ENCODE results near the gene CTBP2. TPM values are rescaled to one million over a fixed set of nuclear protein-coding genes. Genes with fewer than 3 reads are reported as not detected.

CTBP2 gene
- total and polyA plus RNA-seq, 4 donors, result 3.4 to 59.2 (median 5.5) TPM

DNA sequence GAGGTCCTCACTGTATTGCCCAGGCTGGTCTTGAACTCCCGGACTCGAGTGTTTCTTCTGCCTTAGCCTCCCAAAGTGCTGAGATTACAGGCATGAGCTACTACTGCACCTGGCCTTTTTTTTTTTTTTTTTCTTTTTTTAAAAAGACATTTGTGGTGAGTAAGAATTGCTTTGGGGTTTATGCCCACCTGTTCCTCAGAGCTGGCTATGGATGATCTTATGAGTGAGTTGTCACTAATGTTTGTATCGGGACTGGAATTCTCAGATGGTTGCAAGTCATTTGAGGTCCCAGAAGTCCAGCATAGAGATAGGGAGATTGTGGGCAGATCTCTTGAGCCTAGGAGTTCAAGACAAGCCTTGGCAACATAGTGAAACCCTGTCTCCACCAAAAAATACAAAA is 183.2 kb downstream of the CTBP2 start:
- peaks cover 0 to 3% (median 1%) of the 10 kb centered on the region in 4 donors for H3K4me1 ChIP-seq (ENCODE audit: control insufficient read depth in 4 of 4, insufficient read depth in 4 of 4, low read length in 3 of 4)
- H3K4me3 ChIP-seq (ENCODE audit: low read depth in 1 of 3, low read length in 3 of 3), result no peak overlapping the region
- no peaks in the 10 kb centered on the region for H3K27me3 ChIP-seq (ENCODE audit: control insufficient read depth in 4 of 4, insufficient read depth in 4 of 4, low read length in 3 of 4)
- peaks cover 5 to 25% (median 15%) of the 10 kb centered on the region in 4 donors for H3K36me3 ChIP-seq (ENCODE audit: control insufficient read depth in 4 of 4, insufficient read depth in 3 of 4, low read depth in 1 of 4, low read length in 3 of 4)
- no peak overlapping the region for H3K27ac ChIP-seq (ENCODE audit: low read depth in 1 of 2, low read length in 2 of 2)
- DNase-seq (ENCODE audit: low spot score), result no peak
- WGBS, result 94% methylated on average over 3 of the region's 3 CpGs
- H3K9me3 ChIP-seq (ENCODE audit: control insufficient read depth in 4 of 4, low read length in 3 of 4), result no peaks in the 10 kb centered on the region
- no peak overlapping the region for H3K9ac ChIP-seq (ENCODE audit: low read depth in 1 of 2, low read length in 2 of 2)
- TF ChIP-seq, protein P1, sequence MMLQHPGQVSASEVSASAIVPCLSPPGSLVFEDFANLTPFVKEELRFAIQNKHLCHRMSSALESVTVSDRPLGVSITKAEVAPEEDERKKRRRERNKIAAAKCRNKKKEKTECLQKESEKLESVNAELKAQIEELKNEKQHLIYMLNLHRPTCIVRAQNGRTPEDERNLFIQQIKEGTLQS (IDR thresholded peaks at IDR 0.05), result no peak
- TF ChIP-seq HNF4G (IDR thresholded peaks at IDR 0.05), result no peak
- no peak for TF ChIP-seq JUND (IDR thresholded peaks at IDR 0.05)
- no peak for TF ChIP-seq FOXA2 (IDR thresholded peaks at IDR 0.05)
- TF ChIP-seq SP1 (IDR thresholded peaks at IDR 0.05), result no peak
- no peak for TF ChIP-seq RAD21 (IDR thresholded peaks at IDR 0.05)
- TF ChIP-seq, protein P2, sequence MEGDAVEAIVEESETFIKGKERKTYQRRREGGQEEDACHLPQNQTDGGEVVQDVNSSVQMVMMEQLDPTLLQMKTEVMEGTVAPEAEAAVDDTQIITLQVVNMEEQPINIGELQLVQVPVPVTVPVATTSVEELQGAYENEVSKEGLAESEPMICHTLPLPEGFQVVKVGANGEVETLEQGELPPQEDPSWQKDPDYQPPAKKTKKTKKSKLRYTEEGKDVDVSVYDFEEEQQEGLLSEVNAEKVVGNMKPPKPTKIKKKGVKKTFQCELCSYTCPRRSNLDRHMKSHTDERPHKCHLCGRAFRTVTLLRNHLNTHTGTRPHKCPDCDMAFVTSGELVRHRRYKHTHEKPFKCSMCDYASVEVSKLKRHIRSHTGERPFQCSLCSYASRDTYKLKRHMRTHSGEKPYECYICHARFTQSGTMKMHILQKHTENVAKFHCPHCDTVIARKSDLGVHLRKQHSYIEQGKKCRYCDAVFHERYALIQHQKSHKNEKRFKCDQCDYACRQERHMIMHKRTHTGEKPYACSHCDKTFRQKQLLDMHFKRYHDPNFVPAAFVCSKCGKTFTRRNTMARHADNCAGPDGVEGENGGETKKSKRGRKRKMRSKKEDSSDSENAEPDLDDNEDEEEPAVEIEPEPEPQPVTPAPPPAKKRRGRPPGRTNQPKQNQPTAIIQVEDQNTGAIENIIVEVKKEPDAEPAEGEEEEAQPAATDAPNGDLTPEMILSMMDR (IDR thresholded peaks at IDR 0.05; ENCODE audit: low read depth, low read length, missing input control), result no peak
- TF ChIP-seq, protein P3, sequence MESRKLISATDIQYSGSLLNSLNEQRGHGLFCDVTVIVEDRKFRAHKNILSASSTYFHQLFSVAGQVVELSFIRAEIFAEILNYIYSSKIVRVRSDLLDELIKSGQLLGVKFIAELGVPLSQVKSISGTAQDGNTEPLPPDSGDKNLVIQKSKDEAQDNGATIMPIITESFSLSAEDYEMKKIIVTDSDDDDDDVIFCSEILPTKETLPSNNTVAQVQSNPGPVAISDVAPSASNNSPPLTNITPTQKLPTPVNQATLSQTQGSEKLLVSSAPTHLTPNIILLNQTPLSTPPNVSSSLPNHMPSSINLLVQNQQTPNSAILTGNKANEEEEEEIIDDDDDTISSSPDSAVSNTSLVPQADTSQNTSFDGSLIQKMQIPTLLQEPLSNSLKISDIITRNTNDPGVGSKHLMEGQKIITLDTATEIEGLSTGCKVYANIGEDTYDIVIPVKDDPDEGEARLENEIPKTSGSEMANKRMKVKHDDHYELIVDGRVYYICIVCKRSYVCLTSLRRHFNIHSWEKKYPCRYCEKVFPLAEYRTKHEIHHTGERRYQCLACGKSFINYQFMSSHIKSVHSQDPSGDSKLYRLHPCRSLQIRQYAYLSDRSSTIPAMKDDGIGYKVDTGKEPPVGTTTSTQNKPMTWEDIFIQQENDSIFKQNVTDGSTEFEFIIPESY (IDR thresholded peaks at IDR 0.05), result no peak
- no peak for TF ChIP-seq EGR1 (IDR thresholded peaks at IDR 0.05; ENCODE audit: low read depth in 2 of 2)
- no peak for TF ChIP-seq GABPA (IDR thresholded peaks at IDR 0.05 in 1 of 2, conservative IDR thresholded peaks at IDR 0.05 in 1 of 2)
- TF ChIP-seq HNF4A (conservative IDR thresholded peaks at IDR 0.05), result no peak
- TF ChIP-seq, protein P4, sequence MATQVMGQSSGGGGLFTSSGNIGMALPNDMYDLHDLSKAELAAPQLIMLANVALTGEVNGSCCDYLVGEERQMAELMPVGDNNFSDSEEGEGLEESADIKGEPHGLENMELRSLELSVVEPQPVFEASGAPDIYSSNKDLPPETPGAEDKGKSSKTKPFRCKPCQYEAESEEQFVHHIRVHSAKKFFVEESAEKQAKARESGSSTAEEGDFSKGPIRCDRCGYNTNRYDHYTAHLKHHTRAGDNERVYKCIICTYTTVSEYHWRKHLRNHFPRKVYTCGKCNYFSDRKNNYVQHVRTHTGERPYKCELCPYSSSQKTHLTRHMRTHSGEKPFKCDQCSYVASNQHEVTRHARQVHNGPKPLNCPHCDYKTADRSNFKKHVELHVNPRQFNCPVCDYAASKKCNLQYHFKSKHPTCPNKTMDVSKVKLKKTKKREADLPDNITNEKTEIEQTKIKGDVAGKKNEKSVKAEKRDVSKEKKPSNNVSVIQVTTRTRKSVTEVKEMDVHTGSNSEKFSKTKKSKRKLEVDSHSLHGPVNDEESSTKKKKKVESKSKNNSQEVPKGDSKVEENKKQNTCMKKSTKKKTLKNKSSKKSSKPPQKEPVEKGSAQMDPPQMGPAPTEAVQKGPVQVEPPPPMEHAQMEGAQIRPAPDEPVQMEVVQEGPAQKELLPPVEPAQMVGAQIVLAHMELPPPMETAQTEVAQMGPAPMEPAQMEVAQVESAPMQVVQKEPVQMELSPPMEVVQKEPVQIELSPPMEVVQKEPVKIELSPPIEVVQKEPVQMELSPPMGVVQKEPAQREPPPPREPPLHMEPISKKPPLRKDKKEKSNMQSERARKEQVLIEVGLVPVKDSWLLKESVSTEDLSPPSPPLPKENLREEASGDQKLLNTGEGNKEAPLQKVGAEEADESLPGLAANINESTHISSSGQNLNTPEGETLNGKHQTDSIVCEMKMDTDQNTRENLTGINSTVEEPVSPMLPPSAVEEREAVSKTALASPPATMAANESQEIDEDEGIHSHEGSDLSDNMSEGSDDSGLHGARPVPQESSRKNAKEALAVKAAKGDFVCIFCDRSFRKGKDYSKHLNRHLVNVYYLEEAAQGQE (IDR thresholded peaks at IDR 0.05), result no peak
- no peak for TF ChIP-seq YY1 (IDR thresholded peaks at IDR 0.05)
- TF ChIP-seq FOXA1 (IDR thresholded peaks at IDR 0.05), result no peak
- TF ChIP-seq, protein P5, sequence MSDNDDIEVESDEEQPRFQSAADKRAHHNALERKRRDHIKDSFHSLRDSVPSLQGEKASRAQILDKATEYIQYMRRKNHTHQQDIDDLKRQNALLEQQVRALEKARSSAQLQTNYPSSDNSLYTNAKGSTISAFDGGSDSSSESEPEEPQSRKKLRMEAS (IDR thresholded peaks at IDR 0.05), result no peak
- TF ChIP-seq TAF1 (conservative IDR thresholded peaks at IDR 0.05), result no peak
- TF ChIP-seq RXRA (IDR thresholded peaks at IDR 0.05), result no peak
- no peak for TF ChIP-seq NR2F2 (IDR thresholded peaks at IDR 0.05)
